HL-60 (cell line): ENCODE data around the gene KCNQ5.

Experiments used
- DNase-seq, 2 experiments: peaks; one replicate each; pipeline ENCODE4 v3.0.0-alpha.2; 2010 to 2020; ENCODE audit warnings: low read depth in 1 of 2, low spot score in 1 of 2
- H3K27ac ChIP-seq: fragments of 250-450 bp; sonication (Bioruptor Pico); replicated peaks from 2 replicates; pipeline ENCODE4 v1.5.1; 2020; ENCODE audit warnings: mild to moderate bottlenecking, moderate library complexity
- H3K27me3 ChIP-seq: fragments of 250-450 bp; sonication (Bioruptor Pico); 2 replicates; pipeline ENCODE4 v1.5.1; 2021; ENCODE audit warnings: mild to moderate bottlenecking, moderate library complexity; ENCODE audit not compliant: insufficient read depth, poor library complexity, severe bottlenecking
- H3K4me3 ChIP-seq: replicated peaks from 2 replicates; pipeline ENCODE4 v1.5.1; 2011; ENCODE audit warnings: mild to moderate bottlenecking, control low read depth, low read length; ENCODE audit not compliant: insufficient read depth
- CTCF ChIP-seq: IDR thresholded peaks from one replicate; pipeline ENCODE4 v1.5.1; 2011; ENCODE audit warnings: low read length, control low read depth, inconsistent platforms; ENCODE audit not compliant: insufficient read depth
- GABPA ChIP-seq: IDR thresholded peaks from 2 replicates; pipeline ENCODE4 v1.6.1; 2012; ENCODE audit warnings: low read depth
- POLR2AphosphoS5 ChIP-seq: IDR thresholded peaks from 2 replicates; pipeline ENCODE4 v1.6.1; 2012; ENCODE audit warnings: low read depth
- REST ChIP-seq: IDR thresholded peaks from 2 replicates; pipeline ENCODE4 v1.6.1; 2012; ENCODE audit warnings: low read depth; ENCODE audit not compliant: insufficient replicate concordance
- SPI1 ChIP-seq: IDR thresholded peaks from 2 replicates; pipeline ENCODE4 v1.6.1; 2012; ENCODE audit warnings: low read depth, mild to moderate bottlenecking, borderline replicate concordance

KCNQ5 gene

GRCh38 chr6:72913797-72914196 is 291.9 kb downstream of the KCNQ5 start:
- TF ChIP-seq REST: no peak
- no peak for TF ChIP-seq CTCF
- no peak for TF ChIP-seq GABPA
- TF ChIP-seq SPI1: no peak
- no peak for TF ChIP-seq POLR2AphosphoS5
- Histone ChIP-seq H3K27ac (peak overlapping the region; percentile 48), H3K4me3 (no peak overlapping the region), H3K27me3 (no peaks in the 10 kb centered on the region)
- peak in 1 of 2 experiments; percentile 16 for DNase-seq

- DNase-seq: peak in 1 of 2 experiments; percentile 45
- H3K4me3 ChIP-seq: no peak overlapping the region
- TF ChIP-seq SPI1: peak; percentile 50; the same call in 1 of the 2 replicates
- TF ChIP-seq CTCF: no peak
- no peak for TF ChIP-seq POLR2AphosphoS5
- TF ChIP-seq GABPA: no peak
- TF ChIP-seq REST: no peak
Measured at GRCh38 chr6:72916298-72916697, 294.4 kb downstream of the KCNQ5 start.

GRCh38 chr6:72916906-72917305 is 295.0 kb downstream of the KCNQ5 start:
- DNase-seq: no peak
- Histone ChIP-seq H3K4me3 (no peak overlapping the region), H3K27ac (no peak overlapping the region), H3K27me3 (no peaks in the 10 kb centered on the region)
- TF ChIP-seq CTCF: no peak
- TF ChIP-seq REST: no peak
- TF ChIP-seq GABPA: no peak
- no peak for TF ChIP-seq SPI1
- TF ChIP-seq POLR2AphosphoS5: no peak

More at GRCh38 chr6:72916298-72916697, 294.4 kb downstream of the KCNQ5 start:
- Histone ChIP-seq H3K27ac (no peak overlapping the region), H3K27me3 (no peaks in the 10 kb centered on the region)
